GM10266 (cell line): ENCODE measurements around the gene TMEM208.

ENCODE experiments used
- DNase-seq: peaks from one replicate; pipeline ENCODE4 v3.0.0; 2012; ENCODE audit errors: extremely low spot score
- TF ChIP-seq, protein P1 (sequence below): IDR thresholded peaks from 2 replicates; pipeline ENCODE4 v1.5.1; 2012; ENCODE audit warnings: mild to moderate bottlenecking, low read depth; ENCODE audit not compliant: control insufficient read depth, insufficient read depth; ENCODE audit errors: missing control alignments

Gene TMEM208

DNA sequence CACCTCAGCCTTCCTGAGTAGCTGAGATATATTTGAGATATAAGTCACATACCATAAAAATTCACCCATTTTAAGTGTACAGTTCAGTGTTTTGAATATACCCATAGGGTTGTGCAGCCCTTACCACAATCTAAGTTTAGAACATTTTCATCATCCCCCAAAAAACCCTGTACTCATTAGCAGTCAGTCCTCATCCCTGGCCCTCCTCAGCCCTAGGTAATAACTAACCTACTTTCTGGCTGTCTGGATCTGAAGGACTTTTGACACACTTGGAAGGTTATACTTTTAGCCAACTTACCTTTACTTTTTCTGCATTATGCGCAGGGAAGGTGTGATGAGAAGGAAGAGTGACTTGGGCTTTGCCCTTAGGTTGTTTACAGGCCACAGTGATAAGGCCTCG lies 48.4 kb downstream of the TMEM208 start:
- TF ChIP-seq, protein P1, sequence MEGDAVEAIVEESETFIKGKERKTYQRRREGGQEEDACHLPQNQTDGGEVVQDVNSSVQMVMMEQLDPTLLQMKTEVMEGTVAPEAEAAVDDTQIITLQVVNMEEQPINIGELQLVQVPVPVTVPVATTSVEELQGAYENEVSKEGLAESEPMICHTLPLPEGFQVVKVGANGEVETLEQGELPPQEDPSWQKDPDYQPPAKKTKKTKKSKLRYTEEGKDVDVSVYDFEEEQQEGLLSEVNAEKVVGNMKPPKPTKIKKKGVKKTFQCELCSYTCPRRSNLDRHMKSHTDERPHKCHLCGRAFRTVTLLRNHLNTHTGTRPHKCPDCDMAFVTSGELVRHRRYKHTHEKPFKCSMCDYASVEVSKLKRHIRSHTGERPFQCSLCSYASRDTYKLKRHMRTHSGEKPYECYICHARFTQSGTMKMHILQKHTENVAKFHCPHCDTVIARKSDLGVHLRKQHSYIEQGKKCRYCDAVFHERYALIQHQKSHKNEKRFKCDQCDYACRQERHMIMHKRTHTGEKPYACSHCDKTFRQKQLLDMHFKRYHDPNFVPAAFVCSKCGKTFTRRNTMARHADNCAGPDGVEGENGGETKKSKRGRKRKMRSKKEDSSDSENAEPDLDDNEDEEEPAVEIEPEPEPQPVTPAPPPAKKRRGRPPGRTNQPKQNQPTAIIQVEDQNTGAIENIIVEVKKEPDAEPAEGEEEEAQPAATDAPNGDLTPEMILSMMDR, result no peak
- no peak for DNase-seq

DNA sequence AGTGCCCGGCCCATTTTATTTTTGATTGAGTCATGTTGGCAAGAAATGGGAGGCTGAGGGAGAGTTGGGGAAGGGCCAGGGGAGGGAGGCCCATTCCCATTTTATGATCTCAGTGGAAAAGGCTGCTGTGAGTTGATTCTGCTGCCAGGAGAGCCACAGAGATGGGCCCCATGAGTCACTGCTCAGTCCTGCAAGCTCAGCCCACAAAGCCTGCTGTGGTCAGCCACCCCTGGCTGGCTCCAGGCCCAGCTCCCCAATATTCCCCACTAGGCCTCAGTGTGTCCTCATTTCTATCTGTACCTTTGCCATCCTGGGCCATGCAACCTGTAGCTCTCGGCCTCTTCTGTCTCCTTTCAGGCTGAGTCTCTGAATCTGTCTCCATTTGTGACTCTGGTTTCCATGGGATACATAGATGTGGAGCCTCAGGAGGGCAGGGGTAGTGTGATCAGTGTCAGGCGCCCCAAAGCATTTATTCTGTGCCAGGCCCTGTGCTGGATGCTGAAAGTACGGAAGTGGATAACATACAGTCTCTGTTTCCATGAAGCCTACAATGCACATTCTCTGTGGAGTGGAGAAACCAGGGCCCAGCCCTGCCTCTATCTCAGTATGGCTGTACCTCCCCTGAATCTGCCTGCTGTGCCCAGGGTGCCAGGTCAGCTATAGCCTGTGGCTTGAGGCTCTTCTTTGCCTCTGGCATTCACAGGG lies 50.5 kb downstream of the TMEM208 start:
- TF ChIP-seq, protein P1, result no peak
- no peak for DNase-seq

DNA sequence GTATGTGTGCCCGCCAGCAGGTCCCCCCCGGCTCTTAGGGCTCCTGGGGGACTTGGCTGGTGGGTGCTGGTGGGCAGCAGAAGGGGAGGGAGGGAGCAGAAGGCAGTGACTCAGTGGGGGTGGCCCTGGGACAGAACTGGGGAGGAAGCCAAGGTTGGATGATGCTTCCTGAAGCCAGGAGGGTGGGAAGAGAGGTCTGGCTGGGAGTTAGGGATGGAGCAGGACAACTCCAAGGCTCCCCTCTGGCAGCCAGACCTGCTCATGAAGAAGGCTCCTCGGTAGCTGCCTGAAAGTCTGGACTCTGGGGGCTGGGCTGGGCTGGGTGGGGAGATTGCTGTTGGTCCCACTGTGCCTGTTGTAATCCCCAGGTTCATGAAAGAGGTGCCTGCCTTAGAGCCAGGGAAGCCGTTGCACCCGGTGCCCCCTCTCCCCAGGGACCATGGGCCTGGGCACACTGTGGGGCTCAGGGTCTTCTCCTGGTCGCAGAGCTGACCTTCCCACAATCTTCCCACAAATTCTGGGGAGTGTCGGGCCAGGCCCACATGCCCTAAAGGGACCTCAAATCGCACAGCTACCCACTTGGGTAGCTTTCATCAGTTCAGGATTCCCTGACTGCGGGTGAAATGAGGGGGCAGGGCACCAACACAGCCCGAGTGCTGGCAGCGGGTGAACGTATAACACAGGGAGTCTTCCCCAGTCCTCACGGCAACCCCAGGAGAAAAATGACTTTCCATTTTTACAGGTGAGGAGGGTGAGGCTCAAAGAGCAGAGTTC lies 51.3 kb downstream of the TMEM208 start:
- no peak for DNase-seq
- TF ChIP-seq, protein P1, result no peak
